RWPE2 (cell line): ENCODE measurements around the gene RIC3.

Source experiments
- ATAC-seq: fragments of 200-7000 bp; cut with Tn5 transposase; 3 replicates; pipeline ENCODE4 v1.9.1; 2021; ENCODE audit warnings: low read depth
- DNase-seq: peaks from one replicate; pipeline ENCODE4 v3.0.0-alpha.2; 2020; ENCODE audit warnings: low spot score
- H3K27ac ChIP-seq: fragments of 450-650 bp; 2 replicates; pipeline ENCODE4 v1.5.1; 2017; ENCODE audit warnings: mild to moderate bottlenecking; ENCODE audit not compliant: poor library complexity, severe bottlenecking
- H3K27me3 ChIP-seq: fragments of 250-450 bp; sonication (Bioruptor Pico); 2 replicates; pipeline ENCODE4 v1.5.1; 2021; ENCODE audit warnings: mild to moderate bottlenecking, moderate library complexity; ENCODE audit not compliant: insufficient read depth, poor library complexity, severe bottlenecking
- H3K36me3 ChIP-seq: fragments of 250-450 bp; sonication (Bioruptor Pico); 2 replicates; pipeline ENCODE4 v1.5.1; 2020; ENCODE audit warnings: low read depth, mild to moderate bottlenecking, moderate library complexity
- H3K4me1 ChIP-seq: fragments of 250-450 bp; sonication (Bioruptor Pico); 2 replicates; pipeline ENCODE4 v1.5.1; 2021; ENCODE audit warnings: mild to moderate bottlenecking, moderate library complexity; ENCODE audit not compliant: insufficient read depth, poor library complexity, severe bottlenecking
- H3K4me3 ChIP-seq: fragments of 250-450 bp; sonication (Bioruptor Pico); 2 replicates; pipeline ENCODE4 v1.5.1; 2021; ENCODE audit warnings: mild to moderate bottlenecking, moderate library complexity; ENCODE audit not compliant: severe bottlenecking
- H3K9me3 ChIP-seq: fragments of 250-450 bp; sonication (Bioruptor Pico); 2 replicates; pipeline ENCODE4 v1.5.1; 2021; ENCODE audit warnings: mild to moderate bottlenecking, moderate library complexity; ENCODE audit not compliant: severe bottlenecking
- TF ChIP-seq, protein P1 (sequence below): fragments of 450-650 bp; IDR thresholded peaks from one replicate; pipeline ENCODE4 v1.5.1; 2017; ENCODE audit warnings: mild to moderate bottlenecking, moderate library complexity; ENCODE audit not compliant: poor library complexity, severe bottlenecking

Gene RIC3

GRCh38 chr11:8081591-8082250 is 87.1 kb downstream of the RIC3 start:
- no peaks in the 10 kb centered on the region for H3K27me3 ChIP-seq
- H3K36me3 ChIP-seq, result no peaks in the 10 kb centered on the region
- no peaks in the 10 kb centered on the region for H3K9me3 ChIP-seq
- no peaks in the 10 kb centered on the region for H3K4me1 ChIP-seq
- peak overlapping the region; percentile 77 for H3K4me3 ChIP-seq
- no peak for DNase-seq
- TF ChIP-seq, protein P1, sequence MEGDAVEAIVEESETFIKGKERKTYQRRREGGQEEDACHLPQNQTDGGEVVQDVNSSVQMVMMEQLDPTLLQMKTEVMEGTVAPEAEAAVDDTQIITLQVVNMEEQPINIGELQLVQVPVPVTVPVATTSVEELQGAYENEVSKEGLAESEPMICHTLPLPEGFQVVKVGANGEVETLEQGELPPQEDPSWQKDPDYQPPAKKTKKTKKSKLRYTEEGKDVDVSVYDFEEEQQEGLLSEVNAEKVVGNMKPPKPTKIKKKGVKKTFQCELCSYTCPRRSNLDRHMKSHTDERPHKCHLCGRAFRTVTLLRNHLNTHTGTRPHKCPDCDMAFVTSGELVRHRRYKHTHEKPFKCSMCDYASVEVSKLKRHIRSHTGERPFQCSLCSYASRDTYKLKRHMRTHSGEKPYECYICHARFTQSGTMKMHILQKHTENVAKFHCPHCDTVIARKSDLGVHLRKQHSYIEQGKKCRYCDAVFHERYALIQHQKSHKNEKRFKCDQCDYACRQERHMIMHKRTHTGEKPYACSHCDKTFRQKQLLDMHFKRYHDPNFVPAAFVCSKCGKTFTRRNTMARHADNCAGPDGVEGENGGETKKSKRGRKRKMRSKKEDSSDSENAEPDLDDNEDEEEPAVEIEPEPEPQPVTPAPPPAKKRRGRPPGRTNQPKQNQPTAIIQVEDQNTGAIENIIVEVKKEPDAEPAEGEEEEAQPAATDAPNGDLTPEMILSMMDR, result no peak
- H3K27ac ChIP-seq, result no peak overlapping the region
- ATAC-seq, result peak; percentile 28; the same call in 2 of the 3 replicates

DNA sequence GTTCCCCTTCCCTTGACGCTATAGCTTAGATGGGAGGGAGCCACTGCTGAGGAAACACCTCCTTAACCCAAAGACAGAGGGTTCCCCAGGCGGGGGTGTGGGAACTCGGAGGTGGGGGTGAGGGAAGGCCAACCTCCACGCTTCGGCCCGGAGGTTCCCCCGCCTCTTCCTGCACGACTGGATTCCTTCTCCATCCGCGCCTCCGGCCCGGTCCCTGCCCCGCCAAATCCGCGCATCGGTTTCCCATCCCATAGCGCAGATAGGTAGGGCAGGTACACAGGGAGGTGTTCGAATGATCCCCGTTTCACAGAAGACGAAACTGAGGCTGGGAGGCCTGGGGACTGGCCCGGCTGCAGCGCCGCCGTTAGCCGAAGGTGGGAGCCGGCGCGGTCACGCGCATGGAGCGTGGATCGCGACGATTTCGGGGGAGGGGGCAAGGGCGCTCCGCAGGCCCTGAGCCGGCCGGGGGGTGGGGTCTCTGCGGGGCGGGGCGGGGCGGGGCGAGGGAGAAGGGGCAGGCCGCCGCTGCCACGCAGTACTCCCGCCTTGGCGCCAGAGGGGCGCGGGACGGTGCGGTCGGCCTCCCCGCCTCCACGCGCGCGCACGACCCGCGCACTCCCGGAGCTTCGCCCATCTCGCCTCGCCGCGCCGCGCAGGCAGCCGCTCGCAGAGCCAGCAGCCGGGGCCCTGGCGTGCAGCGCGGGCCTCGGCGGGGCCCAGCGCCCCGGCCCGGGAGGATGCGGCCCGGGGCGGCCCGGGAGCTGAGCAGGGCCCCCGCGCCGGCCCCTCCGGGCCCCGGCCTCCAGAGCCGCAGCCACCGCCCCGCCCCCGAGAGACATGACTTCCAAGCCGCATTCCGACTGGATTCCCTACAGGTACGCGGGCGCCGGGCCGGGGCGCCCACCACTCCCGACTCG is 87.9 kb downstream of the RIC3 start, which contains the start of gene TUB:
Gene TUB, plus strand, starts transcription at position 538 of the 917 bp plus-strand sequence. Its CDS starts 300 bp downstream, at position 838.
- H3K36me3 ChIP-seq, result no peaks in the 10 kb centered on the region
- H3K4me1 ChIP-seq, result no peaks in the 10 kb centered on the region
- H3K27ac ChIP-seq, result no peak within 1 kb of the TSS
- peak within 1 kb of the TSS; percentile 77 for H3K4me3 ChIP-seq
- no peaks in the 10 kb centered on the region for H3K9me3 ChIP-seq
- H3K27me3 ChIP-seq, result no peaks in the 10 kb centered on the region
- ATAC-seq, result peak; percentile 48
- no peak for DNase-seq
- TF ChIP-seq, protein P1, result no peak

GRCh38 chr11:8080069-8080670 is 88.7 kb downstream of the RIC3 start:
- no peak for DNase-seq
- no peak for ATAC-seq
- Histone ChIP-seq H3K36me3 (no peaks in the 10 kb centered on the region), H3K4me1 (no peaks in the 10 kb centered on the region), H3K27me3 (no peaks in the 10 kb centered on the region), H3K27ac (no peak overlapping the region), H3K9me3 (no peaks in the 10 kb centered on the region), H3K4me3 (no peak overlapping the region)
- TF ChIP-seq, protein P1, result no peak

DNA sequence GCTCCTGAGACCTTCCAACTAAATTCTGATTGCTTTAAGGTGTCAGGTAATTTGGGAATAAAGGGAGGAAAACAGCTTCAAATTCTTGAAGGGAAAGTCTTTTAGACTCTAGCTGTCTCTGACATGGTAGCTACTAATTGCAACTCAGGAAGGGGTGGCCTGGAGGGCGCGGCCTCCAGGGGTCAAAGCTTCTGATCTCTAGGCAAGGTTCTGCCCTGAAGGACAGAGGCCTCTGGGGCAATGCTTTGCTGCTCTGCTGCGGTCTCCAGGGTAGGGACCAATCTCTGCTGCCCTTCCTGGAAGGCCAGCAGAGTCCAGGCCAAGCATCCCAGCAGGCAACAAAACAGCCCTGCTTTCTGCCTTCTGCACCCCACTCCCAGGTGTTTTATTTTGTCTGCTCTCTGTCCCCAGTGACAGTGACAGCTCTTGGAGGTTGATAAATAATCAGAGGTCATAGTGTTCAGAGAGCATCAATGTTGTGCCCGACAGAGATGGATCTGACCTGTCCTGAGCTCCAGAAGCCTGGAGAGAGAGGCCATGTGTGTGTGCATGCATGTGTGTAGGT is 89.6 kb downstream of the RIC3 start:
- no peaks in the 10 kb centered on the region for H3K36me3 ChIP-seq
- ATAC-seq (no peak), DNase-seq (no peak)
- no peaks in the 10 kb centered on the region for H3K27me3 ChIP-seq
- H3K4me1 ChIP-seq, result no peaks in the 10 kb centered on the region
- no peak overlapping the region for H3K4me3 ChIP-seq
- TF ChIP-seq, protein P1, result no peak
- H3K27ac ChIP-seq, result no peak overlapping the region
- no peaks in the 10 kb centered on the region for H3K9me3 ChIP-seq
